Heart left ventricle (tissue), 16 donors: ENCODE data around the gene SLC25A18. TPM values are rescaled to one million over a fixed set of nuclear protein-coding genes. Genes with fewer than 3 reads are reported as not detected.
A peak's percentile ranks its signal among the peaks of the same experiment; 100 is the strongest.
"Not testable (repeated sequence)": the region's sequence is repeated elsewhere in the genome, so short reads cannot be mapped to it uniquely, and the experiment has no call there.

Source experiments
- ATAC-seq, 4 donors: fragments of 200-7000 bp; cut with Tn5 transposase; one replicate each; pipeline ENCODE4 v1.9.1; 2020 to 2022; ENCODE audit warnings: moderate library complexity in 4 of 4, mild to moderate bottlenecking in 3 of 4, moderate number of reproducible peaks in 1 of 4
- DNase-seq, 5 donors: peaks; one replicate each; pipeline ENCODE4 v3.0.0-alpha.2; 2020
- H3K27ac ChIP-seq, 12 donors: fragments of 200-600 bp; sonication (generic) in 4 of 12; one replicate each; pipeline versions ENCODE4 v1.5.0 to v1.8.0; 2016 to 2022; ENCODE audit warnings: mild to moderate bottlenecking in 2 of 12
- H3K27me3 ChIP-seq, 9 donors: fragments of 200-600 bp; sonication (generic) in 2 of 9; one replicate each; pipeline versions ENCODE4 v1.5.1 to v1.8.0; 2016 to 2022; ENCODE audit warnings: mild to moderate bottlenecking in 3 of 9
- H3K36me3 ChIP-seq, 9 donors: fragments of 200-600 bp; sonication (generic) in 2 of 9; one replicate each; pipeline versions ENCODE4 v1.5.0 to v1.8.0; 2018 to 2022; ENCODE audit warnings: mild to moderate bottlenecking in 2 of 9
- H3K4me1 ChIP-seq, 12 donors: fragments of 200-600 bp; sonication (generic) in 4 of 12; one replicate each; pipeline versions ENCODE4 v1.5.0 to v1.8.0; 2016 to 2022; ENCODE audit warnings: mild to moderate bottlenecking in 3 of 12
- H3K4me3 ChIP-seq, 12 donors: fragments of 200-600 bp; sonication (generic) in 4 of 12; one replicate each; pipeline versions ENCODE4 v1.5.0 to v1.8.0; 2017 to 2022; ENCODE audit warnings: mild to moderate bottlenecking in 9 of 12, moderate library complexity in 4 of 12
- H3K9me3 ChIP-seq, 12 donors: fragments of 200-600 bp; sonication (generic) in 4 of 12; one replicate each; pipeline versions ENCODE4 v1.5.0 to v1.8.0; 2016 to 2022; ENCODE audit warnings: mild to moderate bottlenecking in 1 of 12
- POLR2A ChIP-seq, 2 donors: fragments of 450-650 bp; IDR thresholded peaks; one replicate each; pipeline ENCODE4 v1.6.1; 2017; ENCODE audit warnings: antibody characterized with exemption in 2 of 2, mild to moderate bottlenecking in 2 of 2, moderate library complexity in 2 of 2
- WGBS, 4 donors: extraction: QIAGEN DNeasy Blood & Tissue Kit in 2 of 4; methylation state at CpG; one replicate each; pipeline versions ENCODE4 v1.1.5 to v1.1.7; 2013 to 2018; 5-methylcytosine and 5-hydroxymethylcytosine counted together
- intact Hi-C, 10 donors: fragments of 100-400 bp; cut with DNase I; formaldehyde crosslinking; loops; one replicate each; pipeline versions ENCODE4 v1.11.1 to v1.14.2; 2022
- polyA plus RNA-seq, 2 donors: library from polyadenylated mRNA; stranded (reverse); fragments of 200-250 nt; gene quantifications; one replicate each; pipeline ENCODE4 v1.2.3, GENCODE V29; 2013
- total RNA-seq, 9 donors: library from RNA; depleted of rRNA in 2 of 9; stranded (reverse); fragments of >200 nt in 2 of 9; fragmentation: NEBNext Ultra II Directional in 3 of 9; extraction: Animal tissue kit (Norgen Biotek cat#: 25700) in 3 of 9; gene quantifications; one replicate each; pipeline versions ENCODE4 v1.1.0 to v1.2.4, GENCODE V29; 2016 to 2023
- TF ChIP-seq, protein P1 (sequence below), 12 donors: fragments of 200-600 bp; sonication (generic) in 4 of 12; IDR thresholded peaks; one replicate each; pipeline versions ENCODE4 v1.5.0 to v1.8.0; 2018 to 2022; ENCODE audit warnings: antibody characterized with exemption in 12 of 12, mild to moderate bottlenecking in 5 of 12
- donor health status: ischemic (EF 13 %, LVEDD 7.1; RV severe dilation, severe dysfunction).
- donor health status: healthy with polysubstance abuse.
- donor health status: DM: no; HTN: yes; CAD: no.
- donor health status: DM: no; HTN: no; CAD: no.
- donor health status: ischemic (EF 25% LVEDD 6.9; RV normal size, moderate dysfunction).
- donor health status: ischemic (EF 25% LVEDD 5.7; RV mildly dilated, moderate dysfunction).
- donor health status: healthy.
- donor health status: DM: yes; HTN: yes; CAD: no.
- donor health status: ischemic (EF 35%, LVEDD 5.7; RV mildly dilated, moderate dysfunction).
- donor health status: nonischemic (EF 11% LVEDD 7.7; RV severe dilation, severe dysfunction).
- donor health status: DM: yes; HTN: yes; CAD: no.
- donor health status: PGD.
- donor health status: ischemic (EF 29% LVEDD 5.4; RV normal size, mild dysfunction).
- donor health status: nonischemic (EF 23%, LVEDD 6.1; RV moderate dilation, normal function).

The SLC25A18 gene
- total and polyA plus RNA-seq, 11 donors = 0.27 to 10.2 (median 1.9) TPM

DNA sequence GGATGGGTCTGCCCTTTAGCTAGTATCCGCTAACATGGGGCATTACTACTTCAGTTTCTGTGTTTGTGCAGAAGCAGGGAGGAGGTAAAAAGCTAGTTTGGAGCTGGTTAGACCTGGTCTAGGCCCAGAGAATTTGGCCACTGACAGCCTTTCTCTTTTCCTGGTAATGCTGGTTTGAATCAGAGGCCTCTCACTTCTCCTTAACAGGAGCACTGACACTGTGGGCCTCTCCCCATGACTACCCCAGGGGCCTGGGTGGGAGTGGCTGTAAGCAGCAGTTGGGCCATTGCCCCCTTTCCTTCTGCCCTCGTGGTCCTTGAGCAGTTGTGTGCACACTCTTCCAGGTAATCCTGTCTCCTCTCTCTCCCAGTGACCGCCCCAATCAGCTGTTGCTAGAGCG, 8.5 kb upstream of the SLC25A18 start:
- no peaks in the 10 kb centered on the region for H3K27me3 ChIP-seq
- DNase-seq = no peak
- intact Hi-C loops = loop anchor here in 6 of 10 donors (1.0 to 10.0 kb wide), 5 partner anchors 10 to 232 kb away; no protein-coding TSS in a partner anchor
- peaks cover 0 to 28% (median 0%) of the 10 kb centered on the region in 9 donors for H3K36me3 ChIP-seq
- H3K4me1 ChIP-seq = peaks cover 0 to 7% (median 0%) of the 10 kb centered on the region in 12 donors
- H3K27ac ChIP-seq = no peak overlapping the region
- H3K9me3 ChIP-seq = no peaks in the 10 kb centered on the region
- ATAC-seq = no peak
- 81 to 93% (median 91%) methylated on average over 4 of the region's 4 CpGs for WGBS, 4 donors
- H3K4me3 ChIP-seq = no peak overlapping the region
- TF ChIP-seq, protein P1, sequence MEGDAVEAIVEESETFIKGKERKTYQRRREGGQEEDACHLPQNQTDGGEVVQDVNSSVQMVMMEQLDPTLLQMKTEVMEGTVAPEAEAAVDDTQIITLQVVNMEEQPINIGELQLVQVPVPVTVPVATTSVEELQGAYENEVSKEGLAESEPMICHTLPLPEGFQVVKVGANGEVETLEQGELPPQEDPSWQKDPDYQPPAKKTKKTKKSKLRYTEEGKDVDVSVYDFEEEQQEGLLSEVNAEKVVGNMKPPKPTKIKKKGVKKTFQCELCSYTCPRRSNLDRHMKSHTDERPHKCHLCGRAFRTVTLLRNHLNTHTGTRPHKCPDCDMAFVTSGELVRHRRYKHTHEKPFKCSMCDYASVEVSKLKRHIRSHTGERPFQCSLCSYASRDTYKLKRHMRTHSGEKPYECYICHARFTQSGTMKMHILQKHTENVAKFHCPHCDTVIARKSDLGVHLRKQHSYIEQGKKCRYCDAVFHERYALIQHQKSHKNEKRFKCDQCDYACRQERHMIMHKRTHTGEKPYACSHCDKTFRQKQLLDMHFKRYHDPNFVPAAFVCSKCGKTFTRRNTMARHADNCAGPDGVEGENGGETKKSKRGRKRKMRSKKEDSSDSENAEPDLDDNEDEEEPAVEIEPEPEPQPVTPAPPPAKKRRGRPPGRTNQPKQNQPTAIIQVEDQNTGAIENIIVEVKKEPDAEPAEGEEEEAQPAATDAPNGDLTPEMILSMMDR (IDR thresholded peaks at IDR 0.05) = no peak
- no peak for TF ChIP-seq POLR2A (IDR thresholded peaks at IDR 0.05)

DNA sequence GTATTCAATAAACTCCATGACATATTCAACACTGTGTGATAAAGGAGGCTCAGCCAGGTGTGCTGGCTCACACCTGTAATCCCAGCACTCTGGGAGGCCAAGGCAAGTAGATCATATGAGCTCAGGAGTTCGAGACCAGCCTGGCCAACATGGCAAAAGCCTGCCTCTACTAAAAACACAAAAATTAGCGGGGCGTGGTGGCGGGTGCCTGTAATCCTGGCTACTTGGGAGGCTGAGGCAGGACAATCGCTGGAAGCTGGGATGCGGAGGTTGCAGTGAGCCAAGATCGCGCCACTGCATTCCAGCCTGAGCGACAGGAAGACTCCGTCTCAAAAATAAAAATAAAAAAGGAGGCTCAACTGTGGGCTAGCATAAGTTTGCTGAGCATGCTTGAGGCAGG, 4.1 kb upstream of the SLC25A18 start:
- Histone ChIP-seq H3K27me3 (no peaks in the 10 kb centered on the region), H3K9me3 (no peaks in the 10 kb centered on the region), H3K4me3 (no peak overlapping the region), H3K4me1 (peaks cover 4 to 26% (median 21%) of the 10 kb centered on the region in 12 donors), H3K36me3 (peaks cover 0 to 6% (median 0%) of the 10 kb centered on the region in 9 donors), H3K27ac (peak overlapping the region in 3 of 12 donors; percentile 5 to 48 (median 41))
- no peak for DNase-seq
- 86 to 94% (median 90%) methylated on average over 10 of the region's 10 CpGs for WGBS, 4 donors
- intact Hi-C loops = loop anchor here in 5 of 10 donors (5.0 to 10.0 kb wide), 4 partner anchors 156 to 228 kb away; no protein-coding TSS in a partner anchor
- TF ChIP-seq, protein P1 (IDR thresholded peaks at IDR 0.05) = no peak
- no peak for TF ChIP-seq POLR2A (IDR thresholded peaks at IDR 0.05)
- no peak for ATAC-seq

GRCh38 chr22:17563936-17564391, 666 bp downstream of the SLC25A18 start:
- intact Hi-C loops = loop anchor here in 5 of 10 donors (1.0 to 10.0 kb wide), 6 partner anchors 7 to 221 kb away; partner anchors contain the start of genes BCL2L13 (in 2 of the 5) and ATP6V1E1 (in 1 of the 5)
- 61 to 73% (median 68%) methylated on average over 11 of the region's 11 CpGs for WGBS, 4 donors
- peak in 1 of 5 donors; percentile 32 for DNase-seq
- peak overlapping the region; percentile 66 to 94 (median 87) for H3K27ac ChIP-seq
- peaks cover 4 to 30% (median 24%) of the 10 kb centered on the region in 12 donors for H3K4me1 ChIP-seq
- H3K9me3 ChIP-seq = no peaks in the 10 kb centered on the region
- H3K27me3 ChIP-seq = no peaks in the 10 kb centered on the region
- peak overlapping the region in 6 of 12 donors; percentile 9 to 38 (median 28) for H3K4me3 ChIP-seq
- no peaks in the 10 kb centered on the region for H3K36me3 ChIP-seq
- peak; percentile 15 to 44 (median 34) for ATAC-seq
- peak in 1 of 2 donors; percentile 33 for TF ChIP-seq POLR2A (IDR thresholded peaks at IDR 0.05)
- TF ChIP-seq, protein P1 (IDR thresholded peaks at IDR 0.05) = peak in 1 of 12 donors; percentile 8

DNA sequence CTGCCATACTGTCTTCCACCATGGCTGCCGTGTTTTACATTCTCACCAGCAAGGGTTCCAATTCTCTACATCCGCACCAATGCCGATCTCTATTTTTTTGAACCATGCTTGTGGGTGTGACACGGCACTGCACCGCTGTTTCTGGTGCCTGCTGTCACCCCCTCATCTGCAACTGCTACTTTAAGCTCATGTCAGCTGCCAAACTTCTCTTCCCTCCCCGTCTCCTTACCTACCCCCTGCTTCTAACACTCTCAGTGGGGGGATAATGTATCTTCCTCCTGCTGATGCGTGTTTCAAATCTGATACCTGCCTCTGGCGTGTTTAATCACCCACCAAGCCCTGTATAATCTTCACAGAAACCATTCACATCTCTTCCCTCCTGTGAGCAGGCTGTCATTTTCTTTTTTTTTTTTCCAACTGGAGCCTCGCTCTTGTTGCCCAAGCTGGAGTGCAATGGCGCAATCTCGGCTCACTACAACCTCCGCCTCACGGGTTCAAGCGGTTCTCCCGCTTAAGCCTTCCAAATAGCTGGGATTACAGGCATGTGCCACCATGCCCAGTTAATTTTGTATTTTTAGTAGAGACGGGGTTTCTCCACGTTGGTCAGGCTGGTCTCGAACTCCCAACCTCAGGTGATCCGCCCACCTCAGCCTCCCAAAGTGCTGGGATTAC, 2.9 kb downstream of the SLC25A18 start:
- ATAC-seq, H3K27me3 ChIP-seq, H3K36me3 ChIP-seq, H3K9me3 ChIP-seq, DNase-seq, H3K4me3 ChIP-seq: not testable (repeated sequence)
- Histone ChIP-seq H3K4me1 (peaks cover 12 to 49% (median 35%) of the 10 kb centered on the region in 12 donors), H3K27ac (peak overlapping the region in 5 of 12 donors; percentile 5 to 94 (median 91))
- WGBS, 4 donors = 87 to 89% (median 88%) methylated on average over 19 of the region's 19 CpGs
- intact Hi-C loops = loop anchor here in 4 of 10 donors (5.0 to 10.0 kb wide), 4 partner anchors 59 to 219 kb away; partner anchors contain the start of genes BCL2L13 (in 2 of the 4) and ATP6V1E1 (in 1 of the 4)
